ENCODE measurements around the gene TPH2. TPM values are rescaled to one million over a fixed set of nuclear protein-coding genes. Genes with fewer than 3 reads are reported as not detected.

TPH2 gene
- total RNA-seq, 1 experiment from 2014 or later, result 0.83 TPM

GRCh38 chr12:72000969-72001648 is 62.5 kb downstream of the TPH2 start:
- DNase-seq (ENCODE audit: low spot score), result no peak
- ATAC-seq, result no peak
- POLR2A ChIA-PET, result no interaction called here
- peaks cover 5% of the 10 kb centered on the region for H3K4me1 Mint-ChIP-seq
- H3K4me3 Mint-ChIP-seq, result no peak overlapping the region
- no peaks in the 10 kb centered on the region for H3K27me3 Mint-ChIP-seq (ENCODE audit: low read depth)
- no peaks in the 10 kb centered on the region for H3K9me3 Mint-ChIP-seq
- TF ChIP-seq PRDM15 (CRISPR knock-in tag; IDR thresholded peaks at IDR 0.05) (no peak), ZBTB21 (CRISPR knock-in tag; IDR thresholded peaks at IDR 0.05; ENCODE audit: borderline replicate concordance) (no peak), GTF2I (CRISPR knock-in tag; conservative IDR thresholded peaks at IDR 0.05) (no peak), ZNF423 (CRISPR knock-in tag; IDR thresholded peaks at IDR 0.05) (no peak), MYBL2 (CRISPR knock-in tag; IDR thresholded peaks at IDR 0.05) (no peak), RELA (CRISPR knock-in tag; IDR thresholded peaks at IDR 0.05; ENCODE audit: borderline replicate concordance) (no peak), ZNF512 (CRISPR knock-in tag; IDR thresholded peaks at IDR 0.05; ENCODE audit: borderline replicate concordance) (no peak), SP1 (CRISPR knock-in tag; conservative IDR thresholded peaks at IDR 0.05) (no peak), HMGA2 (CRISPR knock-in tag; IDR thresholded peaks at IDR 0.05) (no peak), NFATC4 (CRISPR knock-in tag; IDR thresholded peaks at IDR 0.05) (no peak), IRF1 (CRISPR knock-in tag; IDR thresholded peaks at IDR 0.05) (no peak), ATF3 (CRISPR knock-in tag; conservative IDR thresholded peaks at IDR 0.05) (no peak), SMAD3 (CRISPR knock-in tag; IDR thresholded peaks at IDR 0.05; ENCODE audit: borderline replicate concordance) (no peak)
- TF ChIP-seq, protein P1, sequence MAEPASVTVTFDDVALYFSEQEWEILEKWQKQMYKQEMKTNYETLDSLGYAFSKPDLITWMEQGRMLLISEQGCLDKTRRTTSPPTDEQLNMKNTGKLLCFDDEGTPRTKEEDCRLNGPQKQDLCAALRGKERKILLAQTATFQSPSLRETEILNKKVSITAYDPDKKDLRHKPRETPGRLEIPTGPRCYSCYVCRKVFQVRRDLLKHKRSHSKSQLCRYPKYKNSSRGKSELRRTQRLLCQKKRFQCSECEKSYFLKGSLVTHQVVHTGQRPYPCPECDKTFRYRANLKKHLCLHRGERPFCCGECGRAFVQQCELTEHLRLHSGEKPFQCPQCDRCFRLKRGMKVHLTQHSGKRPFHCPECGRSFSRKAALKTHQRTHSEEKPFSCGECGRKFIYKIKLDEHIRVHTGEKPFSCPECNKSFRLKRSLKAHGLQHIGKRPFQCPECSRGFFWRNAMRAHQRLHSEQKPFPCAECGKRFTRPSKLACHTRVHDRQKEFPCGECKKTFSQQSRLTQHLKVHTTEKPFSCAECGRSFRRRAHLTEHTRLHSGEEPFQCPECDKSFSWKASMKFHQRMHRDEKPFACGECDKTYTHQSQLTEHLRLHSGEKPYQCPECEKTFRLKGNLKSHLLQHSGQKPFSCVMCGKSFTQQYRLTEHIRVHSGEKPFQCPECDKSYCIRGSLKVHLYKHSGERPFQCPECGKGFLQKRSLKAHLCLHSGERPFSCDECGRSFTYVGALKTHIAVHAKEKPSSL (CRISPR knock-in tag; conservative IDR thresholded peaks at IDR 0.05), result no peak
- TF ChIP-seq, protein P2, sequence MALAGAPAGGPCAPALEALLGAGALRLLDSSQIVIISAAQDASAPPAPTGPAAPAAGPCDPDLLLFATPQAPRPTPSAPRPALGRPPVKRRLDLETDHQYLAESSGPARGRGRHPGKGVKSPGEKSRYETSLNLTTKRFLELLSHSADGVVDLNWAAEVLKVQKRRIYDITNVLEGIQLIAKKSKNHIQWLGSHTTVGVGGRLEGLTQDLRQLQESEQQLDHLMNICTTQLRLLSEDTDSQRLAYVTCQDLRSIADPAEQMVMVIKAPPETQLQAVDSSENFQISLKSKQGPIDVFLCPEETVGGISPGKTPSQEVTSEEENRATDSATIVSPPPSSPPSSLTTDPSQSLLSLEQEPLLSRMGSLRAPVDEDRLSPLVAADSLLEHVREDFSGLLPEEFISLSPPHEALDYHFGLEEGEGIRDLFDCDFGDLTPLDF (CRISPR knock-in tag; IDR thresholded peaks at IDR 0.05), result no peak
- TF ChIP-seq, protein P3, sequence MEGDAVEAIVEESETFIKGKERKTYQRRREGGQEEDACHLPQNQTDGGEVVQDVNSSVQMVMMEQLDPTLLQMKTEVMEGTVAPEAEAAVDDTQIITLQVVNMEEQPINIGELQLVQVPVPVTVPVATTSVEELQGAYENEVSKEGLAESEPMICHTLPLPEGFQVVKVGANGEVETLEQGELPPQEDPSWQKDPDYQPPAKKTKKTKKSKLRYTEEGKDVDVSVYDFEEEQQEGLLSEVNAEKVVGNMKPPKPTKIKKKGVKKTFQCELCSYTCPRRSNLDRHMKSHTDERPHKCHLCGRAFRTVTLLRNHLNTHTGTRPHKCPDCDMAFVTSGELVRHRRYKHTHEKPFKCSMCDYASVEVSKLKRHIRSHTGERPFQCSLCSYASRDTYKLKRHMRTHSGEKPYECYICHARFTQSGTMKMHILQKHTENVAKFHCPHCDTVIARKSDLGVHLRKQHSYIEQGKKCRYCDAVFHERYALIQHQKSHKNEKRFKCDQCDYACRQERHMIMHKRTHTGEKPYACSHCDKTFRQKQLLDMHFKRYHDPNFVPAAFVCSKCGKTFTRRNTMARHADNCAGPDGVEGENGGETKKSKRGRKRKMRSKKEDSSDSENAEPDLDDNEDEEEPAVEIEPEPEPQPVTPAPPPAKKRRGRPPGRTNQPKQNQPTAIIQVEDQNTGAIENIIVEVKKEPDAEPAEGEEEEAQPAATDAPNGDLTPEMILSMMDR (IDR thresholded peaks at IDR 0.05), result no peak
- no peaks in the 10 kb centered on the region for H3K36me3 Mint-ChIP-seq
- CTCF ChIA-PET, result no interaction called here
- no peak overlapping the region for H3K27ac Mint-ChIP-seq

Measured in WTC11 (cell line).